ENCODE results near the gene PCNX2. TPM values are rescaled to one million over a fixed set of nuclear protein-coding genes. Genes with fewer than 3 reads are reported as not detected.
"Not testable (repeated sequence)": the region's sequence is repeated elsewhere in the genome, so short reads cannot be mapped to it uniquely, and the experiment has no call there.

The PCNX2 gene
- polyA plus RNA-seq, 3 donors: 1.6 to 2.1 (median 1.8) TPM

- no peak overlapping the region for H3K27ac ChIP-seq (ENCODE audit: low read depth, low read length)
- 88 to 90% (median 90%) methylated on average over 4 of the region's 4 CpGs for WGBS, 3 donors
These were observed 156.5 kb downstream of the PCNX2 start for GRCh38 chr1:233138788-233139585.

GRCh38 chr1:233135833-233136232, 159.7 kb downstream of the PCNX2 start:
- H3K27ac ChIP-seq (ENCODE audit: low read depth, low read length): no peak overlapping the region

GRCh38 chr1:233132445-233132844, 163.1 kb downstream of the PCNX2 start:
- H3K27ac ChIP-seq (ENCODE audit: low read depth, low read length): no peak overlapping the region
- 79 to 92% (median 86%) methylated on average over 3 of the region's 3 CpGs for WGBS, 3 donors

- 98% methylated on average over 19 to 25 of the region's 25 CpGs for WGBS, 3 donors
- H3K27ac ChIP-seq (ENCODE audit: low read depth, low read length): not testable (repeated sequence)
These were observed 166.5 kb downstream of the PCNX2 start for GRCh38 chr1:233129031-233129430.

GRCh38 chr1:233127157-233127556, 168.4 kb downstream of the PCNX2 start:
- WGBS, 3 donors: 75 to 89% (median 82%) methylated on average over 7 of the region's 7 CpGs
- no peak overlapping the region for H3K27ac ChIP-seq (ENCODE audit: low read depth, low read length)

- no peak overlapping the region for H3K27ac ChIP-seq (ENCODE audit: low read depth, low read length)
- WGBS, 3 donors: 94 to 100% (median 96%) methylated on average over 2 of the region's 2 CpGs
These were observed 172.7 kb downstream of the PCNX2 start for GRCh38 chr1:233122779-233123178.

- H3K27ac ChIP-seq (ENCODE audit: low read depth, low read length): no peak overlapping the region
- 64 to 75% (median 65%) methylated on average over 1 of the region's 1 CpG for WGBS, 3 donors
These were observed 173.5 kb downstream of the PCNX2 start for GRCh38 chr1:233121947-233122559.

- 51 to 83% (median 51%) methylated on average over 5 of the region's 5 CpGs for WGBS, 3 donors
These were observed 180.7 kb downstream of the PCNX2 start for GRCh38 chr1:233114860-233115259.

GRCh38 chr1:233114159-233114558, 181.4 kb downstream of the PCNX2 start:
- H3K27ac ChIP-seq (ENCODE audit: low read depth, low read length): no peak overlapping the region
- 78 to 84% (median 79%) methylated on average over 5 of the region's 5 CpGs for WGBS, 3 donors

More at GRCh38 chr1:233114860-233115259, 180.7 kb downstream of the PCNX2 start:
- H3K27ac ChIP-seq (ENCODE audit: low read depth, low read length): no peak overlapping the region

GRCh38 chr1:233113009-233113879, 182.3 kb downstream of the PCNX2 start:
- H3K27ac ChIP-seq (ENCODE audit: low read depth, low read length): peak overlapping the region; percentile 7
- WGBS, 3 donors: 18 to 64% (median 21%) methylated on average over 8 of the region's 8 CpGs

- H3K27ac ChIP-seq (ENCODE audit: low read depth, low read length): no peak overlapping the region
- WGBS, 3 donors: 57 to 78% (median 64%) methylated on average over 6 of the region's 6 CpGs
These were observed 183.1 kb downstream of the PCNX2 start for GRCh38 chr1:233112186-233113008.

GRCh38 chr1:233111731-233112130, 183.8 kb downstream of the PCNX2 start:
- 94 to 99% (median 98%) methylated on average over 2 of the region's 2 CpGs for WGBS, 3 donors
- H3K27ac ChIP-seq (ENCODE audit: low read depth, low read length): no peak overlapping the region

- WGBS, 3 donors: 81 to 85% (median 84%) methylated on average over 6 of the region's 6 CpGs
- H3K27ac ChIP-seq (ENCODE audit: low read depth, low read length): no peak overlapping the region
These were observed 186.4 kb downstream of the PCNX2 start for GRCh38 chr1:233109096-233109495.

- H3K27ac ChIP-seq (ENCODE audit: low read depth, low read length): not testable (repeated sequence)
- WGBS, 3 donors: 86 to 89% (median 86%) methylated on average over 6 of the region's 6 CpGs
These were observed 187.8 kb downstream of the PCNX2 start for GRCh38 chr1:233107716-233108130.

- WGBS, 3 donors: 36 to 82% (median 65%) methylated on average over 1 of the region's 1 CpG
- H3K27ac ChIP-seq (ENCODE audit: low read depth, low read length): no peak overlapping the region
These were observed 188.3 kb downstream of the PCNX2 start for GRCh38 chr1:233107130-233107660.

- WGBS, 3 donors: 41 to 72% (median 49%) methylated on average over 1 of the region's 1 CpG
These were observed 190.3 kb downstream of the PCNX2 start for GRCh38 chr1:233105225-233105624.

GRCh38 chr1:233102341-233102740, 193.2 kb downstream of the PCNX2 start:
- H3K27ac ChIP-seq (ENCODE audit: low read depth, low read length): no peak overlapping the region
- 94 to 100% (median 97%) methylated on average over 2 of the region's 2 CpGs for WGBS, 3 donors

More at GRCh38 chr1:233105225-233105624, 190.3 kb downstream of the PCNX2 start:
- no peak overlapping the region for H3K27ac ChIP-seq (ENCODE audit: low read depth, low read length)
